GM21737 (cell line): ENCODE measurements around the gene DOCK2.
"Not testable (repeated sequence)": the region's sequence is repeated elsewhere in the genome, so short reads cannot be mapped to it uniquely, and the experiment has no call there.

Source experiments
- ATAC-seq: cut with Tn5 transposase; IDR thresholded peaks from one replicate; pipeline ENCODE4 v1.9.1; 2021; ENCODE audit warnings: mild to moderate bottlenecking, moderate library complexity; ENCODE audit not compliant: unreplicated experiment

Gene DOCK2

DNA sequence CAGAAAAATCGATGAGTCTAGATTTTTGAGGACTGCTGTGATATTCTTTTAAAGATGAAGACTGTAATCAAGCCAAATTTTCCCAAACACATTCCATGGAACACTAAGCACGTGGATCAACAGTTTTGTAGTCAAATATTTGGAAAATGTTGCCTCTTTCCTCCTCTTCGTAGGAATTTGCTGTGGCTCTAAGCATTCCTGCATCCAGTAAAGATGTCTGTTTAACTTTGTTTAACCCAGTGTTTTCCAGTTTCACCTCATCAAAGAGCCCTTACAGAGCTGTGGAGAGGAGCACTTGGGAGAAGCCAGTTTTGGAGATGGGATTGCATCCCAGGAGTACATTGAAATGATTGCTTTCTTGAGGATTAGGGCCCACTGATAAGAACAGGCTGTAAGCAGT, 284.3 kb downstream of the DOCK2 start:
- no peak for ATAC-seq

DNA sequence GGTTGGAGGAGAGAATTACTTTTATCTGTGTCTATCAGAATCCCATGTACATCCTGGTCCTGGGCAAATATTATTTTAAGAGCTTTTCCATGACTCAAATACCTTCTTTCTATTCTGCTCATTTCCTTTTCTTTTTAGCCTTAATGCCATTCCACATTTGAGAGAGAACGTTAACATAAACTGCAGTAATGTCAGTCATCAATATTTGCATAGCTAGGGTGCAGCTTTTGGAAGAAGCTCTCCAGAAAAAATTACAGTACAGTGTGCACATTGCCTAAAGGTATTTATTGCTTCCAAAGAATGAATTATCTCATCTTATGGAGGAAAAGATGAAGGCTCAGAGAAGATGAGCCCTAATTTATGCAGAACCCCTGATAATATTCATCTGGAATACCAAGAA, 284.9 kb downstream of the DOCK2 start:
- ATAC-seq = no peak

DNA sequence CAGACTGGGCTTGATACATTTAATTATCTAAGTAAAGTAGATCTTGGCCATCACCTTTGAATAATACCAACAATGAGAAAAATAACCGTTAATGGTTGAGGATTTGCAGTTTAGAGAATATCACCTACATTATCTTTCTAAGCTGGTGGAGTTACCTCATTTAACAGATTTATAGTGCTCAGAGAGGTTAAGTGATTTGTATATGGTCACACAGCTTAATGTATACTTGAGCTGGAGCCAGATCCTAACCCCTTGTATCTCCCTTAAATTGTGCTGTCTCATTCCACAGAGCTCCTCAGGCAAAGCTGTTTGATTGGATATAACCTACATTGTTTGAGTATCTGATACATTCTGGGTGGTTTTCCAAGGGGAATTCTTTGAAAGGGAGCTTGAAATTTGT, 285.4 kb downstream of the DOCK2 start:
- no peak for ATAC-seq

DNA sequence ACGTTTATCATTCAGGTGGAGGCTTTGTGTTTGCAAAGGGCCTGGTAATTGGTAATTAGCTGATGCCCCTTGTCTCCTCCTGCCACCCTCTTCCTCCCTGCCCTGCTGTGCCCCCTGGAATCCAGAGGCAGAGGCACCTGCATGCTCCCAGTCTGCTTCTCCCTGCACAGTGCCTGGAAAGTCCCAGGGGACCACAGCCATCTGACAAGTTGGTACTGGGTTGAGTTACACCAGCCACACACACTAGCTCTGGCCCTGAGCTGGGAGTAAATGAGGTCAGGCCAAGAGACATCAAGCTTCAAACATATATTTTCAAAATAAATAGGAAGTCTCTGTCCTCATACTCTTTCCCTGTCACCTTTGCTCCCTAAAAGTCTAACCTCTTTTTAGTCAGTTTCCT, 286.9 kb downstream of the DOCK2 start:
- no peak for ATAC-seq

DNA sequence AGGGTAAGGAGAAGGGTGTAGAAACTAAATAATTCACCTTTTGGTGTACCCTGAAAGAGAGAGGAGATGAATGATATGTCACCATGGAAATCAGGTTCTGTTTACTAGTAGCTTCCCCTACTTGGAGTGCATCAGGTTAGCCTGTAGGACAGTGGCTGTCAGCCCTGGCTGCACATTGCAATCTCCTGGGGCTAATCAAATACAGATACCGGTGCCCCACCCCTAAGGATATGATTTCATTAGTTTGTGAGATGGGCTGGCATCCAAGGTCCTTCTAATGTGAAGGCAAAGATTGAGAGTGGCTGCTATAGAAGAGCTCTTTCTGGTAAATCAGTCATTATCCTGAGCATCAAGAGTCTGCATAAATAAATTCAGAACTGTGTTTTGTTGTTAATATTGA, 296.1 kb downstream of the DOCK2 start:
- no peak for ATAC-seq

DNA sequence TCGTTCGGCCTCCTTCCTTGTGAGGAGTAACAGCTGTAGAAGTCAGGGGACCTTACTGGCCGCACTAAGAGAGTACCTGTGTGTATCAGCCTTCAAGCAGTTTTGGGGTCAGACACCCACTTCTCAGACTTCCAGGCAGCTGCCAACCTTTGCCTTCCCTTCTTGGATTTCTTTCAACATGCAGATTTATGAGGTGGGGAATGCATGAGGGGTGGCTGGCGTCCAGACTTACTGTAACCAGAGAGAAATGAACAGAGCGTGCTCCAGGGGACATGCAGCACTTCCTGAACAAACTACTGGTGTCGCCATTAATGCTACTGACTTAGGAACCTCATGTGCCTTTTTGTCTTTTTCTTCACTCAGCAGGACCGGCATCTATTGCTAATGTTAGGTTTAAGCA, 296.5 kb downstream of the DOCK2 start:
- ATAC-seq = no peak

DNA sequence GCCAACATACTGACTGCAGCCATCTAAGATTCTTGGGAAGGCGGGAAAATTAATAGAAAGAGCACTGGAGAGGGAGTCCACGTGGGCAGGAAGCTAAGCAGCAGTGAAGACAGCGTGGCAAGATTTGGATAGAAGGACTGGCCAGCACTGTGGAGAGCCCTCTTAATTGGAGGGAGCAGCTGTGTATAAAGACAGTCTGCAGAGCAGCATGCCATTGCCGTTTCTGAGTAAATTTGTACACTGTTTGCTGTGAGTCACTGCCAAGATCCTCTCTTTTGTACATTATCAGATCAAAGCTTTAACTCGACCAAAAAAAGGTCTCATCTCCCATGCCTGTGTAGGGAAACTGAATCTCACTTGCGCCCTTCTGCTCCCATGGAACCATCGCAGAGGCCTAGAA, 297.9 kb downstream of the DOCK2 start:
- no peak for ATAC-seq

DNA sequence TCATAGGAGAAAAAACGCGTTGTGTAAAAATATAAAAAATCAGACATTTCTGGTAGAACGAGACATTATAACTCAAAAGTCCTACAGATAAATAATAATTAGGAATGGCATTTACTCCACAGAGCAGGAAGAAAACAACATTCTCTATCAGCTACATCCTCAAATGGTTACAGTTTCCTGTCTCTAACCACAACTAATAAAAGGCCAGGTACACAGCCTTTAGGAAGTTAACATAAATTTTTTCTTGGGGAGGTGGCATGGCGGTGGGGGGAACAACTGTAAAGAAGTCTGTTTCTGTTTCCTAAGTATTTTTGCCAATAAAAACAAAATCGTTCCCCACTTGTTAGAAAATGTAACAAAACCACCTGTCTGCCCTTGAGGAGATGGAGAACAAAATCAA, 298.7 kb downstream of the DOCK2 start:
- no peak for ATAC-seq

DNA sequence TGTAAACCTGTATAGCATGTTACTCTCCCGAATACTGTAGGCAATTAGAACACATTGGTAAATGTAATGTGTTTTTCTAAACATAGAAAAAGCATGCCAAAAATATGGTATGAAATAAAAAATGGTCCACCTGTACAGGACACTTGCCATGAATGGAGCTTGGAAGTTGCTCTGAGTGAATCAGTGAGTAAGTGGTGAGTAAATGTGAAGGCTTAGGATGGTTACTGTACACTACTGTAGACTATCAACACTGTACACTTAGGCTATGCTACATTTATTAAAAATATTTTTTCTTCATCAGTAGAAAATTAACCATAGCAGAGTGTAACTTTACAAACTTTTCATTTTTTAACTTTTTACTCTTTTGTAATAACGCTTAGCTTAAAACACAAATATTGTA, 301.4 kb downstream of the DOCK2 start:
- ATAC-seq = no peak

DNA sequence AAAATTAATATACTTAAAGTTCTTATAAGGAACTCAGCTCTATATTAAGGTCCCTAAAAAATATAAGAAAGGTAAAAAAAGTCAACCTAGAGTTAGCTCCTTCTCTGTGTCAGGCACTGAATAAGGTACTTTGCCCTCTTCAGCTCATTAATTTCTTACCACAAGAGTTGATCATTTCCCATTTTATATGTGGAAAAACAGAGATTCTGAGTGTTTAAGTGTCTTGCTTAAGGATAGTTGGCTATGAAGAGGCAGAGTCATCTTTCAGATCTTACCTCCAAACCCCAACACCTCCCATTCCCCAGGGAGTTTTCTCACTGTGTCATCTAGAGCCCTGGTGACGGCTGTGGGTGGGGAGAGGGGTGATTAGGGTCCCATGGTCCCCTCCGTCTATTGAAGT, 302.7 kb downstream of the DOCK2 start:
- ATAC-seq = no peak

DNA sequence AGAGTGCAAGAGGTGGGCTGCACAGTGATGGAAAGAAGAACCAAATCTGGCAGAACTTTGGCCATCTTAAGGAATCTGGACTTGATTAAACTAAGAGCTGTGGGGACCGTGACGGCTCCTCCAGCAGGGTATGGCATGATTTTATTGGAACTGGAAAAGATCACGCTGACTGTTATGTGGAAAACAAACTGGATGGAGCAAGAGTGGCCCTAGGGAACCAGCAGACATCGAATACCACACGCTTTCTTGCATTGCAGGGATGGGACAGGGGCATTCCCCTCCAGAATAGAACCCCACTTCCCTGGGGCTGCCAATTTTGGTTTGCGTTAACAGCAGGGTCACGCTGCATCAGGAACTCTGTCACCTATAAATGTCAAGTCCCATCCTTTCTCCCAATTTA, 304.5 kb downstream of the DOCK2 start:
- ATAC-seq = no peak

DNA sequence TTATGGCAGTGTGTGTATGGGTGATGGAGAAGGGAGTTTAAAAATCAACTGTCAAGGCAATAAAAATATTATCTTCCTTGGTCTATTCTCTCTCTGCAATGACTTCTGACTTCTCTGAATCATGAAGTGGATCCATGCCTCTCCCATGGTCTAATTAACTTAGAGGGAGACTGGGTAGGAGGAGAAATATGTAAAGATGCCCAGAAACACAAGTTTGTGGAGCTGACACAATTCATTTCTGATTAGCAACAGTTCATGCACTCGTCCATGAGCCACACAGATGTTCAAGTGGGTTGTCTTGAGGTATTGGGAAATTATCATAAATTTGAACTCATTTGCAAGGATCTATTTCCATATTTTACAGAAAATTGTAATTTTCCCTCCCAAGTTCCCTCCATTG, 305.1 kb downstream of the DOCK2 start:
- ATAC-seq = no peak

DNA sequence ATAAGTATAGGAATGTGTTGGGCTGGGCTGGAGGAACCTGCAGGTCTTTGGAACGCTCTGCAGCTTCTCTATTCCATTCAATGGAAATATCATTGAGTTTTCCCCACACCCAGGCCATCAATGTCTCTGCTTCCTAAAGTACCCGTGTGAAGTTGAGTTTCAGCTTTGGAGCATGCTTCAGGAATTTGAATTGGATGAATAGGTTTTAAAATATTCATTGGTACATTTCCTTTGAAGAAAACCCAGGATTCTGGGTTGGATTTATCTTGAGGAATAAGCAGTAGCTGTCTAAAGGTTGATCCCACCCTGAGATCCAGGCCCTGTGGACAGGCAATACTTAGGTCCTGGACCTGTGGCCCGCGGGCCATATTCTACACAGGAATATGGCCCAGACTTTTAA, 306.0 kb downstream of the DOCK2 start:
- ATAC-seq = no peak

DNA sequence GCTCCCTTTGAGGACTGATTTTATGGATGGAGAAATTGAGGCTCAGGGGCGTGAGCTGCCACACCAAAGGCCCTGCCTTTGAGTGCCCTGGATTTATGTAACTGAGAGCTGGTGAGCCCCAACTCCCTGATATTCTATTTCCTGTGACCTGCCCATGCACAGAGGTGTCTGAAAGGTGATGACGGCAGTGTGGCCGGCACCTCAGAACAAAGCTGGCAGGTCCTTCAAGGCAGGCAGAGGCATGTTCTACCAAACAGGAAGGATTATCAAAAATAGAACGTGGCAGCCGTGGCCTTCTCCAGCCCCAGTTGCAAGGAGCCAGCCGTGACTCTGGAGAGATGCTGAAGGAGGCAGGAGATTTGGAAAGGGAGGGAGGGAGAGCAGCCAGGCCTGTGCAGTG, 307.0 kb downstream of the DOCK2 start:
- ATAC-seq = no peak

DNA sequence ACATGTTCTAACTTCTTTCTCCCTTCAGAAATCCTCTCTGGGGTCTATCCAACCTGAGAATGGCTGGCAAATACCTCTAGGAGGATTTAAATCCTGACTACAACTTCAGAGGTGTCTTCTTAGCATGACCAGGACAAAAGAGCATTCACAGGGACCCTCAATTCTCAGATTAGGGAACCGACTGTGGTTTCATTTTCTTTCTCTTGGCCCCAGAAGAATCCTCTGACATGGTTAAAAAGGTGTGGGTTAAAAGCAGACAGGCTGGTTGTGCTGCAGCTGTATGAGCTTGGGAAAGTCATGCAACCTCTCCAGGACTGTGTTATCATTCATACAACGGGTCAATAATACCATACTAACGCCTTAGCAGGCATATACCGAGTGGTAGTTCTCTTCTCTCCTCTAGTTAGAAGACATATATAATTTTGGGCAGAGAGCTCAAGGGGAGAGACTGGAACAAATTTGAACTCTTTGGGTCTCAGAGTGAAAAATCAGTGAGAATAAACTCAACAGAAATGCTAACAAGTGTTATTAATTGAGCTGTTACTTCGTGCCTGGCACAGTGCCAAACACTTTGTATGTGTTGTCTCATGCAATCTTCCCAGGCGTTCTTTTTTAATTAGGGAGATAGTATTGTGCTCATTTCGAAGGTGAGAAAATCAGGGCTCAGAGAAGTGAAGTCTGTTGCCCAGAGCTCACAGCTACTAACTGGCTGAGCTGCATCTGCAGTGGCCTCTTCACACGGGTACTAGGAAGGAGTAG, 308.0 kb downstream of the DOCK2 start:
- ATAC-seq = no peak

DNA sequence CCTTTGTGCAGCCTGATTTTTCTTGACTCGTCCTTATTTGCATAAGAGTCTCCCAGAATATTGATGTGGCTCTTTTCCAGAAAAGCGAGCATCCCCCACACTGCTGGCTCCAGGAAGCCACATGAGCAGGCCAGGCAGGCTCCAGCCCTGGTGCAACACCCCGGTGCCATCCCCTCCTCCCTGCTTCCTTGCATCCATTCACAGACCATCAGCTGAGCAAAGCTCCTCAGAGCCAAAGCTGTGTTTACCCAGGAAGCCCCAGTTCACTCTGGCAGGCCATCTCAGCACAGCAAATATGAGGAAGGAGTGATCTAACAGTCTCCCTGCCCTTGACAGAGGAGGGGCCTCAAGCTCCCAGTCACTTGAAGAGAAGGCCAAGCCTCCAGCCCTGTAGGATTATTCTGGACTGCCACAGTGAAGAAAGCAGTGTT, 308.8 kb downstream of the DOCK2 start:
- ATAC-seq = no peak

DNA sequence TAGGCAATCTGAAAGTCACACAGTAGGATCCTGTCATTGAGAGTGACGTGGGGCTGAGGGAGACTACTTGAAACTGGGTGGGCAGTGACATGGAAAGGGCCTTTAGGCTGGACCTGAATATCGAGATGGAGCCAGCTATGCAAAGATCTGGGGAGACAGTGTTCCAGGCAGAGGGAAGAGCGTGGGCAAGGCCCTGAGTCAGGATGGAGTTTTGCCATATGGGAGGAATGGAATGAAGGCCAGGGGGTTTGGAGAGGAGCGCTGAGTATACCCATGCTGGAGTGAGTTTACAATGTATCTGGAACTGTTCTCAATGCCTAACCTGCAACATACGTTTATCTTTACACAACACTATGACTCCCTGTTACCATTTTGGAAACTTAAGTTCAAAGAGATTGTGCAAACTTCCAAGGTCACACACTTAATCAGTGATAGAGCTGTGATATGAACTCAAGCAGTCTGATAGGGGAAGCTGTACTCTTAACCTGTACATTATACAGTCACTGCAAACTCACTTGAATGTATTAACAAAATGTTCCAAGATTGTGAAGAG, 309.7 kb downstream of the DOCK2 start:
- ATAC-seq = no peak

DNA sequence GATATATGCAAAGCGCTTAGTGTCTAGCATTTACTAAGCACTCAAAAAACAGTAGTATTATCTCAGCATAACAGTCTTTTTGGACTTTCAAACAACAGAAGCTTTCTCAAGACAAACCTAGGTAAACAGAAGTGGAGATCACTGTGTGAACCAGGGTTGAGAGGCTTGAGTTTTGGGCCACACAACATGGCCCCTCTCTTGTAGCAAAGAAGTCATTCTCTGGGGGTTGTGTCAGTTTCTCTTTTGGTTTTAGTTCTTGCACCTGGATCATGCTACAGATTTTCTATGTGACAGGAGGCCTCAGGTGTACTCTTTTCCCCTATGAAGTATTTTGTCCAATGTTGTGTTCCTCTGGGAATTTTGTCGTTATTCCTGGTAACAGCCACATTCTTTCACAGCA, 313.3 kb downstream of the DOCK2 start:
- ATAC-seq = no peak

DNA sequence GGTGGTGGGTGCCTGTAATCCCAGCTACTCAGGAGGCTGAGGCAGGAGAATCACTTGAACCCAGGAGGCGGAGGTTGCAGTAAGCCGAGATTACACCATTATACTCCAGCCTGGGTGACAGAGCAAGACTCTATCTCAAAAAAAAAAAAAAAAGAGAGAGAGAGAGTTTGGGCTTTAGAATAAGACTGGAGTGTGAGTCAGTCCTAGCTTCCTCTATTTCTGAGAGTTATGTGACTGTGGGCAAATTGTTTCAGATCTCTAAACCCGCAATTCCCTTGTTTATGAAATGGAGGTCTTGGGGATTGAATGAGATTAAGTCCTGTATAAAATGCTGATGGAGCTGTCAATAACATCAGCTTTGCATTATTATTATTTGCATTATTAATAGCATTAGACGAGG, 316.1 kb downstream of the DOCK2 start:
- ATAC-seq = not testable (repeated sequence)

DNA sequence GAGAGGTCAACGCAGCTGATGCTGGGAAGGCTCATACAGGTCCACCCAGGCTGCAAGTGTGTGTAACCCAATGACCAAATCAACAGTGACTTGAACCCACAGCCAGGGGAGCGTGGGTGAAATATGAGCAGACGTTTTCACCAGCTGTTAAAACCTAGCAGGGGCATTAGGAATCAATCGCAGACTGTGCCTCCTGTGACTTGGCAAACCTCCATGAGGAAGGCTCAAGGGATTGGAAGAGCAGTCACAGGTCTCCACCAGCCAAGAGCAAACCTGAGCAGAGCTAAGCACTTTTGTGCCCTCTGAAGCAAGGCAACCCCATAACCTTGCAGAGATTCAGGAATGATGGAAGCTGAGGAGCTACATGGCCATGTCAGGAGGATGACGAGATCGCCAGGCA, 317.7 kb downstream of the DOCK2 start:
- ATAC-seq = no peak

DNA sequence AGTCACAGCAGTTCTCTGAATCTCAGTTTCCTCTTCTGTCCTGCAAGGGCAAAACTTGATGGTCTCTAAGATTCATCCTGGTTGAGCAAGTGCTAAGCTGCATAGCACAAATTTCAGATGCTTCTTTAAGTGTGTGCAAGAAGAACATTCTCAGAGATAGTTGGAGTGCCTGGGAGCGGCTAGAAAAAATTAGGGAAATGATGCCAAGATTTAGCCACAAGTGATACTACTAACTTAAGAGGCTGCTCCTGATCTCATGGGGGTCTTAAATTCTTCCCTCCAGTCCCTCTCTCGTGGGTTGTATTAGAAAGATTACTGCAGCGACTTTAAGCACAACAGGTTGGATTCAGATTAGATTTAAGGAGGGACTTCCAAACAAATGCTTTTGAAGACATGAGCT, 319.1 kb downstream of the DOCK2 start:
- no peak for ATAC-seq

DNA sequence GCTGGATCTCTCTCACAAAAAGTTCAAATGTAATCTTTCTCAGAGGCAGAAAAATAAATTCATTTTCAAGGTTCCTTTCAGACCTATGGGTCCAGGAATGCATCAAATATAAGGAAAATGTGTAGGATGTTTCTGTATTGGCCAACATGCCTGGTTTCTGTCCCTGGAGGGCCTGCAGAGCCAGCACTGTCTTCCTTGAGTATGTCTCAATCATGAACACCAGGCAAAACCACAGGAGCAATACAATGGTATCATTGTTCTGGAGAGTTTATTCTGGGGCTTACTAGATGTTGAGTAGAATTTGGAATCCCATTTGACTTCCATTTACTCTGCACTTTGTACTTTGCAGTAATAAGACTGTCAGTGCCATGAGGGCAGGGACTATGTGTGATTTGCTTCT, 319.7 kb downstream of the DOCK2 start:
- ATAC-seq = no peak

DNA sequence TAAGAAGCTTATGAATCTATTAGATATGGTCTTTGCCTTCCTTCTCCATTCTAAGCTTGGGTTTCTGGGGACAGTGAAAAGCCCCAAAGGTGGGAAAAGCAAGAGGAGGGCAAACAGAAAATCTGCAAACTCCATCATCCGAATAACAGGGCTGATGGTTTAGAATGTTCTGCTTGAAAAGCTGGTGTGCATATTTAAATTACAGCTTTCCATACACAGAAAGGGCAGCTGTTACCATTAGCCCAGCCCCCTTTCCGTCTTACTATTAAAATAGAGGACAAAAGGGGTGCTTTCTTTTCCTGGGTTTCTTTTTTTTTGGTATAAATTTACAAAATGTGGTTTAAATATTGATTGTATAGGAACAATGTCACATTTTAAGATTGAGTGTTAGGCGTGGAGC, 321.2 kb downstream of the DOCK2 start:
- no peak for ATAC-seq
